HEK293 (cell line): ENCODE measurements around the gene CYP2S1.
A peak's percentile ranks its signal among the peaks of the same experiment; 100 is the strongest.

Experiments used
- BCL11A ChIP-seq: fragments of 450-650 bp; formaldehyde crosslinking; IDR thresholded peaks from 2 replicates; pipeline ENCODE4 v1.5.1; 2016; ENCODE audit warnings: low read depth, missing biosample characterization, missing genetic modification characterization
- EGR2 ChIP-seq: fragments of 450-650 bp; formaldehyde crosslinking; IDR thresholded peaks from 2 replicates; pipeline ENCODE4 v1.5.1; 2016; ENCODE audit warnings: low read depth, missing biosample characterization, missing genetic modification characterization
- PRDM1 ChIP-seq: fragments of 450-650 bp; formaldehyde crosslinking; IDR thresholded peaks from 2 replicates; pipeline ENCODE4; 2016; ENCODE audit warnings: missing biosample characterization, missing genetic modification characterization
- PRDM4 ChIP-seq: fragments of 450-650 bp; formaldehyde crosslinking; IDR thresholded peaks from 2 replicates; pipeline ENCODE4 v1.5.1; 2017; ENCODE audit warnings: missing biosample characterization, missing genetic modification characterization
- ZBTB17 ChIP-seq: fragments of 450-650 bp; formaldehyde crosslinking; IDR thresholded peaks from 2 replicates; pipeline ENCODE4 v1.5.1; 2016; ENCODE audit warnings: missing biosample characterization, missing genetic modification characterization
- ZFP37 ChIP-seq: fragments of 450-650 bp; formaldehyde crosslinking; IDR thresholded peaks from 2 replicates; pipeline ENCODE4 v1.5.1; 2016; ENCODE audit warnings: missing biosample characterization, missing genetic modification characterization
- ZFP41 ChIP-seq: fragments of 450-650 bp; formaldehyde crosslinking; IDR thresholded peaks from 2 replicates; pipeline ENCODE4 v1.5.1; 2016; ENCODE audit warnings: missing biosample characterization, missing genetic modification characterization, borderline replicate concordance
- ZFP69B ChIP-seq: fragments of 450-650 bp; formaldehyde crosslinking; IDR thresholded peaks from 2 replicates; pipeline ENCODE4 v1.5.1; 2016; ENCODE audit warnings: missing biosample characterization, missing genetic modification characterization
- ZNF114 ChIP-seq: fragments of 450-650 bp; formaldehyde crosslinking; IDR thresholded peaks from 2 replicates; pipeline ENCODE4 v1.5.0; 2017; ENCODE audit warnings: missing biosample characterization, missing genetic modification characterization
- ZNF132 ChIP-seq: fragments of 450-650 bp; formaldehyde crosslinking; IDR thresholded peaks from 2 replicates; pipeline ENCODE4 v1.5.1; 2017; ENCODE audit warnings: missing biosample characterization, missing genetic modification characterization, borderline replicate concordance
- ZNF223 ChIP-seq: fragments of 450-650 bp; formaldehyde crosslinking; IDR thresholded peaks from 2 replicates; pipeline ENCODE4 v1.5.1; 2016; ENCODE audit warnings: missing biosample characterization, missing genetic modification characterization
- ZNF280C ChIP-seq: fragments of 450-650 bp; formaldehyde crosslinking; IDR thresholded peaks from 2 replicates; pipeline ENCODE4 v1.5.1; 2016; ENCODE audit warnings: missing biosample characterization, missing genetic modification characterization
- ZNF280D ChIP-seq: fragments of 450-650 bp; formaldehyde crosslinking; IDR thresholded peaks from 2 replicates; pipeline ENCODE4 v1.5.1; 2016; ENCODE audit warnings: missing biosample characterization, missing genetic modification characterization
- ZNF335 ChIP-seq: fragments of 450-650 bp; formaldehyde crosslinking; conservative IDR thresholded peaks from 2 replicates; pipeline ENCODE4 v1.5.1; 2016; ENCODE audit warnings: missing biosample characterization, missing genetic modification characterization
- ZNF366 ChIP-seq: fragments of 450-650 bp; formaldehyde crosslinking; conservative IDR thresholded peaks from 2 replicates; pipeline ENCODE4 v1.5.1; 2016; ENCODE audit warnings: missing biosample characterization, missing genetic modification characterization
- ZNF404 ChIP-seq: fragments of 450-650 bp; formaldehyde crosslinking; IDR thresholded peaks from 2 replicates; pipeline ENCODE4 v1.5.1; 2017; ENCODE audit warnings: missing biosample characterization, missing genetic modification characterization
- ZNF488 ChIP-seq: fragments of 450-650 bp; formaldehyde crosslinking; IDR thresholded peaks from 2 replicates; pipeline ENCODE4 v1.5.1; 2016; ENCODE audit warnings: missing biosample characterization, missing genetic modification characterization
- ZNF521 ChIP-seq: fragments of 450-650 bp; formaldehyde crosslinking; IDR thresholded peaks from 2 replicates; pipeline ENCODE4 v1.5.1; 2017; ENCODE audit warnings: missing biosample characterization, mild to moderate bottlenecking, missing genetic modification characterization
- ZNF600 ChIP-seq: fragments of 450-650 bp; formaldehyde crosslinking; IDR thresholded peaks from 2 replicates; pipeline ENCODE4 v1.5.1; 2016; ENCODE audit warnings: missing biosample characterization, missing genetic modification characterization
- ZNF610 ChIP-seq: fragments of 450-650 bp; formaldehyde crosslinking; IDR thresholded peaks from 2 replicates; pipeline ENCODE4 v1.5.1; 2016; ENCODE audit warnings: missing biosample characterization, missing genetic modification characterization, borderline replicate concordance
- ZNF692 ChIP-seq: fragments of 450-650 bp; formaldehyde crosslinking; IDR thresholded peaks from 2 replicates; pipeline ENCODE4 v1.5.1; 2016; ENCODE audit warnings: missing biosample characterization, missing genetic modification characterization
- ZNF837 ChIP-seq: fragments of 450-650 bp; formaldehyde crosslinking; IDR thresholded peaks from 2 replicates; pipeline ENCODE4 v1.5.1; 2016; ENCODE audit warnings: missing biosample characterization, missing genetic modification characterization
- ZSCAN30 ChIP-seq: fragments of 450-650 bp; IDR thresholded peaks from 2 replicates; pipeline ENCODE4 v1.5.1; 2018; ENCODE audit warnings: missing biosample characterization, mild to moderate bottlenecking, missing genetic modification characterization, moderate library complexity
- ZSCAN5A ChIP-seq: fragments of 450-650 bp; formaldehyde crosslinking; IDR thresholded peaks from 2 replicates; pipeline ENCODE4 v1.5.1; 2016; ENCODE audit warnings: missing biosample characterization, missing genetic modification characterization

The CYP2S1 gene

GRCh38 chr19:41226053-41226873 is 33.2 kb downstream of the CYP2S1 start (continued):
- peak; percentile 92; the same call in 1 of the 2 replicates for TF ChIP-seq ZSCAN30 (tag by site-specific recombination)
- TF ChIP-seq EGR2 (tag by site-specific recombination) = peak; percentile 78
- 0 out of 2 replicates have a peak, but pooled peaks have one; percentile 32 for TF ChIP-seq ZNF280D
- no peak for TF ChIP-seq ZFP41 (tag by site-specific recombination)
- TF ChIP-seq ZNF610 (tag by site-specific recombination) = no peak
- no peak for TF ChIP-seq ZSCAN5A (tag by site-specific recombination)
- TF ChIP-seq ZNF132 = no peak
- TF ChIP-seq ZNF366 (tag by site-specific recombination) = 0 out of 2 replicates have a peak, but pooled peaks have one; percentile 16
- no peak for TF ChIP-seq ZFP69B (tag by site-specific recombination)
- TF ChIP-seq ZNF280C (tag by site-specific recombination) = 0 out of 2 replicates have a peak, but pooled peaks have one; percentile 56
- peak; percentile 76 for TF ChIP-seq ZNF600
- TF ChIP-seq ZBTB17 (tag by site-specific recombination) = peak; percentile 52
- TF ChIP-seq ZNF223 = no peak
- TF ChIP-seq ZNF404 (tag by site-specific recombination) = no peak
- no peak for TF ChIP-seq ZNF521
- no peak for TF ChIP-seq ZNF488
- TF ChIP-seq BCL11A (tag by site-specific recombination) = no peak
- TF ChIP-seq PRDM4 (tag by site-specific recombination) = peak; percentile 7; the same call in 1 of the 2 replicates
- TF ChIP-seq PRDM1 (tag by site-specific recombination) = no peak
- peak; percentile 57; the same call in 1 of the 2 replicates for TF ChIP-seq ZNF335 (tag by site-specific recombination)
- no peak for TF ChIP-seq ZFP37 (tag by site-specific recombination)
- no peak for TF ChIP-seq ZNF837
- TF ChIP-seq ZNF692 (tag by site-specific recombination) = peak; percentile 64; the same call in 1 of the 2 replicates
- no peak for TF ChIP-seq ZNF114 (tag by site-specific recombination)
